Measurements from ENCODE around the gene CNTNAP3. TPM values are rescaled to one million over a fixed set of nuclear protein-coding genes. Genes with fewer than 3 reads are reported as not detected.

Gene CNTNAP3
- total RNA-seq, 2 donors from 2014 or later, result 14.2 to 15.9 TPM

Other genes starting within 250 kb of the CNTNAP3 start
- not detected for gene SPATA31A1, start 67.5 kb upstream of the CNTNAP3 start, total RNA-seq